HEK293 (cell line): ENCODE data around the gene CYB5R4.

ENCODE experiments used
- BCL11A ChIP-seq: fragments of 450-650 bp; formaldehyde crosslinking; IDR thresholded peaks from 2 replicates; pipeline ENCODE4 v1.5.1; 2016; ENCODE audit warnings: low read depth, missing biosample characterization, missing genetic modification characterization
- BCL11B ChIP-seq: fragments of 450-650 bp; formaldehyde crosslinking; IDR thresholded peaks from 2 replicates; pipeline ENCODE4 v1.5.1; 2016; ENCODE audit warnings: low read depth, missing biosample characterization, missing genetic modification characterization
- EGR2 ChIP-seq: fragments of 450-650 bp; formaldehyde crosslinking; IDR thresholded peaks from 2 replicates; pipeline ENCODE4 v1.5.1; 2016; ENCODE audit warnings: low read depth, missing biosample characterization, missing genetic modification characterization
- GLIS1 ChIP-seq: fragments of 450-650 bp; formaldehyde crosslinking; IDR thresholded peaks from 2 replicates; pipeline ENCODE4 v1.5.1; 2016; ENCODE audit warnings: missing biosample characterization, missing genetic modification characterization
- HOXD13 ChIP-seq: sonication (generic); formaldehyde crosslinking; IDR thresholded peaks from 2 replicates; pipeline ENCODE4 v1.8.0; 2022; ENCODE audit warnings: missing genetic modification reagents, borderline replicate concordance
- KLF10 ChIP-seq: fragments of 450-650 bp; IDR thresholded peaks from 2 replicates; pipeline ENCODE4 v1.5.1; 2018; ENCODE audit warnings: missing biosample characterization, mild to moderate bottlenecking, missing genetic modification characterization
- KLF7 ChIP-seq: fragments of 450-650 bp; formaldehyde crosslinking; IDR thresholded peaks from 2 replicates; pipeline ENCODE4 v1.5.1; 2016; ENCODE audit warnings: missing biosample characterization, missing genetic modification characterization, borderline replicate concordance
- OSR2 ChIP-seq: fragments of 450-650 bp; formaldehyde crosslinking; IDR thresholded peaks from 2 replicates; pipeline ENCODE4 v1.5.1; 2016; ENCODE audit warnings: missing biosample characterization, missing genetic modification characterization
- PRDM4 ChIP-seq: fragments of 450-650 bp; formaldehyde crosslinking; IDR thresholded peaks from 2 replicates; pipeline ENCODE4 v1.5.1; 2017; ENCODE audit warnings: missing biosample characterization, missing genetic modification characterization
- SCRT2 ChIP-seq: fragments of 450-650 bp; formaldehyde crosslinking; IDR thresholded peaks from 2 replicates; pipeline ENCODE4 v1.5.1; 2016; ENCODE audit warnings: missing biosample characterization, missing genetic modification characterization
- TSHZ1 ChIP-seq: fragments of 450-650 bp; formaldehyde crosslinking; IDR thresholded peaks from 2 replicates; pipeline ENCODE4 v1.5.1; 2016; ENCODE audit warnings: missing biosample characterization, missing genetic modification characterization, borderline replicate concordance
- WT1 ChIP-seq: fragments of 450-650 bp; formaldehyde crosslinking; IDR thresholded peaks from 2 replicates; pipeline ENCODE4 v1.5.1; 2016; ENCODE audit warnings: missing biosample characterization, missing genetic modification characterization
- ZBTB21 ChIP-seq: fragments of 450-650 bp; formaldehyde crosslinking; IDR thresholded peaks from 2 replicates; pipeline ENCODE4 v1.5.1; 2017; ENCODE audit warnings: missing biosample characterization, missing genetic modification characterization
- ZFHX2 ChIP-seq: fragments of 450-650 bp; formaldehyde crosslinking; conservative IDR thresholded peaks from 2 replicates; pipeline ENCODE4 v1.5.1; 2016; ENCODE audit warnings: missing biosample characterization, missing genetic modification characterization
- ZFP37 ChIP-seq: fragments of 450-650 bp; formaldehyde crosslinking; IDR thresholded peaks from 2 replicates; pipeline ENCODE4 v1.5.1; 2016; ENCODE audit warnings: missing biosample characterization, missing genetic modification characterization
- ZNF10 ChIP-seq: fragments of 450-650 bp; formaldehyde crosslinking; IDR thresholded peaks from 2 replicates; pipeline ENCODE4 v1.5.1; 2017; ENCODE audit warnings: missing biosample characterization, missing genetic modification characterization
- ZNF138 ChIP-seq: fragments of 450-650 bp; formaldehyde crosslinking; IDR thresholded peaks from 2 replicates; pipeline ENCODE4 v1.5.1; 2016; ENCODE audit warnings: missing biosample characterization, missing genetic modification characterization, borderline replicate concordance
- ZNF146 ChIP-seq: fragments of 450-650 bp; formaldehyde crosslinking; IDR thresholded peaks from 2 replicates; pipeline ENCODE4 v1.5.1; 2016; ENCODE audit warnings: missing biosample characterization, missing genetic modification characterization
- ZNF157 ChIP-seq: fragments of 450-650 bp; formaldehyde crosslinking; IDR thresholded peaks from 2 replicates; pipeline ENCODE4 v1.5.1; 2016; ENCODE audit warnings: missing biosample characterization, missing genetic modification characterization
- ZNF223 ChIP-seq: fragments of 450-650 bp; formaldehyde crosslinking; IDR thresholded peaks from 2 replicates; pipeline ENCODE4 v1.5.1; 2016; ENCODE audit warnings: missing biosample characterization, missing genetic modification characterization
- ZNF239 ChIP-seq: fragments of 450-650 bp; formaldehyde crosslinking; IDR thresholded peaks from 2 replicates; pipeline ENCODE4 v1.5.1; 2016; ENCODE audit warnings: missing biosample characterization, missing genetic modification characterization
- ZNF24 ChIP-seq: fragments of 450-650 bp; formaldehyde crosslinking; IDR thresholded peaks from 2 replicates; pipeline ENCODE4 v1.5.1; 2016; ENCODE audit warnings: missing biosample characterization, missing genetic modification characterization
- ZNF394 ChIP-seq: fragments of 450-650 bp; formaldehyde crosslinking; IDR thresholded peaks from 2 replicates; pipeline ENCODE4 v1.5.1; 2016; ENCODE audit warnings: missing biosample characterization, missing genetic modification characterization, mild to moderate bottlenecking, moderate library complexity, borderline replicate concordance
- ZNF48 ChIP-seq: fragments of 450-650 bp; formaldehyde crosslinking; IDR thresholded peaks from 2 replicates; pipeline ENCODE4 v1.5.1; 2016; ENCODE audit warnings: missing biosample characterization, missing genetic modification characterization
- ZNF544 ChIP-seq: fragments of 450-650 bp; formaldehyde crosslinking; IDR thresholded peaks from 2 replicates; pipeline ENCODE4 v1.5.0; 2017; ENCODE audit warnings: missing biosample characterization, missing genetic modification characterization
- ZNF585B ChIP-seq: fragments of 450-650 bp; formaldehyde crosslinking; IDR thresholded peaks from 2 replicates; pipeline ENCODE4 v1.5.1; 2016; ENCODE audit warnings: missing biosample characterization, missing genetic modification characterization
- ZNF626 ChIP-seq: fragments of 450-650 bp; sonication (Bioruptor Pico); formaldehyde crosslinking; IDR thresholded peaks from 2 replicates; pipeline ENCODE4 v1.5.1; 2018; ENCODE audit warnings: missing biosample characterization, missing genetic modification characterization, inconsistent platforms
- ZNF701 ChIP-seq: fragments of 450-650 bp; formaldehyde crosslinking; IDR thresholded peaks from 2 replicates; pipeline ENCODE4 v1.5.1; 2016; ENCODE audit warnings: missing biosample characterization, missing genetic modification characterization
- ZNF837 ChIP-seq: fragments of 450-650 bp; formaldehyde crosslinking; IDR thresholded peaks from 2 replicates; pipeline ENCODE4 v1.5.1; 2016; ENCODE audit warnings: missing biosample characterization, missing genetic modification characterization
- ZNF843 ChIP-seq: fragments of 450-650 bp; formaldehyde crosslinking; IDR thresholded peaks from 2 replicates; pipeline ENCODE4 v1.5.1; 2016; ENCODE audit warnings: missing biosample characterization, missing genetic modification characterization
- TF ChIP-seq, protein P1 (sequence below): fragments of 450-650 bp; formaldehyde crosslinking; IDR thresholded peaks from 2 replicates; pipeline ENCODE4 v1.5.1; 2016; ENCODE audit warnings: missing biosample characterization, missing genetic modification characterization
- TF ChIP-seq, protein P2 (sequence below): fragments of 450-650 bp; formaldehyde crosslinking; IDR thresholded peaks from 2 replicates; pipeline ENCODE4 v1.5.1; 2016; ENCODE audit warnings: missing biosample characterization, missing genetic modification characterization

The CYB5R4 gene

DNA sequence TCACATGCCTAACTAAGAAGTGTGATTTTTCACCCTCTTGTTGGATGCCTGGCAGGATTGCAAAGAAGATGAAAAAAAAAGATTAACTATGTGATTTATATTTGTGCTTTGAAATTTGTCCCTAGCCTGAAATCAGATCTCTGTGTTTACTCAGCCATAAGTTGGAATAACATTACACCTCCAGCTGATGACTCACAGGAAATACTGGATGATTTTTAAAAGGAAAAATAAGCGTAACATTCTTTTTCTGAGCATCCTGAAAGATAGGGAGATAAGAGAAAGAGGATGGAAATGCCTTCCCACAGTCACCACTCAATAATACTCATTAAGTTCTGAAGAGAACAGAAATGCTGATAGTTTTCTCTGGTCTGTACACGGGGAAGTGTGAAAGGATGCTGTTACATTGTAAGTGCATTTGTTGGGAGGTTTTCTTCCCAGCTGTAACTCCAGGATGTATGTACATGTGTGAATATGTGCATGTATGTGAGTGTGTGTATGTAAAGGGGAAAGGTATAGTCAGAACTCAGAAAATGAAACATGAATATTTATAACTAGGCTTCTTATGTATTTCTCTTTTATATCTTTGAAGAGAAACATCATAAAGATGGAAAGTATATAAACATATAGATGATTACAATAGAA is 43.7 kb upstream of the CYB5R4 start (continued):
- TF ChIP-seq ZNF24 (tag by site-specific recombination): peak; percentile 90
- TF ChIP-seq KLF7: no peak
- 0 out of 2 replicates have a peak, but pooled peaks have one; percentile 49 for TF ChIP-seq BCL11A (tag by site-specific recombination)
- no peak for TF ChIP-seq ZNF701
- no peak for TF ChIP-seq ZNF138 (tag by site-specific recombination)
- peak; percentile 20; the same call in 1 of the 2 replicates for TF ChIP-seq ZFP37 (tag by site-specific recombination)
- TF ChIP-seq ZNF626 (tag by site-specific recombination): peak; percentile 40; the same call in 1 of the 2 replicates
- TF ChIP-seq BCL11B (tag by site-specific recombination): no peak
- TF ChIP-seq ZNF544 (tag by site-specific recombination): no peak
- TF ChIP-seq ZFHX2 (tag by site-specific recombination): peak; percentile 60; the same call in 1 of the 2 replicates
- TF ChIP-seq ZNF10 (tag by site-specific recombination): peak; percentile 41; the same call in 1 of the 2 replicates
- peak; percentile 76 for TF ChIP-seq OSR2 (tag by site-specific recombination)
- TF ChIP-seq TSHZ1: peak; percentile 79; the same call in 1 of the 2 replicates
- TF ChIP-seq ZNF394 (tag by site-specific recombination): peak; percentile 53; the same call in 1 of the 2 replicates
- peak; percentile 34; the same call in 1 of the 2 replicates for TF ChIP-seq SCRT2 (tag by site-specific recombination)
- TF ChIP-seq PRDM4 (tag by site-specific recombination): no peak
- TF ChIP-seq ZNF157 (tag by site-specific recombination): no peak
- no peak for TF ChIP-seq ZNF48
- TF ChIP-seq KLF10 (tag by site-specific recombination): peak; percentile 48; the same call in 1 of the 2 replicates
- TF ChIP-seq, protein P1, sequence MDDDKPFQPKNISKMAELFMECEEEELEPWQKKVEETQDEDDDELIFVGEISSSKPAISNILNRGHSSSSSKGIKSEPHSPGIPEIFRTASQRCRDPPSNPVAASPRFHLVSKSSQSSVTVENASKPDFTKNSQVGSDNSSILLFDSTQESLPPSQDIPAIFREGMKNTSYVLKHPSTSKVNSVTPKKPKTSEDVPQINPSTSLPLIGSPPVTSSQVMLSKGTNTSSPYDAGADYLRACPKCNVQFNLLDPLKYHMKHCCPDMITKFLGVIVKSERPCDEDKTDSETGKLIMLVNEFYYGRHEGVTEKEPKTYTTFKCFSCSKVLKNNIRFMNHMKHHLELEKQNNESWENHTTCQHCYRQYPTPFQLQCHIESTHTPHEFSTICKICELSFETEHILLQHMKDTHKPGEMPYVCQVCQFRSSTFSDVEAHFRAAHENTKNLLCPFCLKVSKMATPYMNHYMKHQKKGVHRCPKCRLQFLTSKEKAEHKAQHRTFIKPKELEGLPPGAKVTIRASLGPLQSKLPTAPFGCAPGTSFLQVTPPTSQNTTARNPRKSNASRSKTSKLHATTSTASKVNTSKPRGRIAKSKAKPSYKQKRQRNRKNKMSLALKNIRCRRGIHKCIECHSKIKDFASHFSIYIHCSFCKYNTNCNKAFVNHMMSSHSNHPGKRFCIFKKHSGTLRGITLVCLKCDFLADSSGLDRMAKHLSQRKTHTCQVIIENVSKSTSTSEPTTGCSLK (tag by site-specific recombination): no peak
- TF ChIP-seq ZBTB21: peak; percentile 31; the same call in 1 of the 2 replicates
- TF ChIP-seq, protein P2, sequence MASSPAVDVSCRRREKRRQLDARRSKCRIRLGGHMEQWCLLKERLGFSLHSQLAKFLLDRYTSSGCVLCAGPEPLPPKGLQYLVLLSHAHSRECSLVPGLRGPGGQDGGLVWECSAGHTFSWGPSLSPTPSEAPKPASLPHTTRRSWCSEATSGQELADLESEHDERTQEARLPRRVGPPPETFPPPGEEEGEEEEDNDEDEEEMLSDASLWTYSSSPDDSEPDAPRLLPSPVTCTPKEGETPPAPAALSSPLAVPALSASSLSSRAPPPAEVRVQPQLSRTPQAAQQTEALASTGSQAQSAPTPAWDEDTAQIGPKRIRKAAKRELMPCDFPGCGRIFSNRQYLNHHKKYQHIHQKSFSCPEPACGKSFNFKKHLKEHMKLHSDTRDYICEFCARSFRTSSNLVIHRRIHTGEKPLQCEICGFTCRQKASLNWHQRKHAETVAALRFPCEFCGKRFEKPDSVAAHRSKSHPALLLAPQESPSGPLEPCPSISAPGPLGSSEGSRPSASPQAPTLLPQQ (tag by site-specific recombination): peak; percentile 38; the same call in 1 of the 2 replicates
- TF ChIP-seq ZNF843 (tag by site-specific recombination): peak; percentile 87
- TF ChIP-seq GLIS1: no peak
- TF ChIP-seq ZNF239 (tag by site-specific recombination): no peak
- no peak for TF ChIP-seq ZNF837
- TF ChIP-seq ZNF146 (tag by site-specific recombination): no peak
- TF ChIP-seq HOXD13: 0 out of 2 replicates have a peak, but pooled peaks have one; percentile 34
- no peak for TF ChIP-seq ZNF223 (tag by site-specific recombination)
- peak; percentile 58 for TF ChIP-seq WT1
- TF ChIP-seq EGR2 (tag by site-specific recombination): no peak
- TF ChIP-seq ZNF585B (tag by site-specific recombination): no peak
